Measurements from ENCODE around the gene ALDH1A1. TPM values are rescaled to one million over a fixed set of nuclear protein-coding genes. Genes with fewer than 3 reads are reported as not detected.

ALDH1A1 gene
- total RNA-seq, 4 donors from 2014 or later: 2.9 to 56.6 (median 27.5) TPM

DNA sequence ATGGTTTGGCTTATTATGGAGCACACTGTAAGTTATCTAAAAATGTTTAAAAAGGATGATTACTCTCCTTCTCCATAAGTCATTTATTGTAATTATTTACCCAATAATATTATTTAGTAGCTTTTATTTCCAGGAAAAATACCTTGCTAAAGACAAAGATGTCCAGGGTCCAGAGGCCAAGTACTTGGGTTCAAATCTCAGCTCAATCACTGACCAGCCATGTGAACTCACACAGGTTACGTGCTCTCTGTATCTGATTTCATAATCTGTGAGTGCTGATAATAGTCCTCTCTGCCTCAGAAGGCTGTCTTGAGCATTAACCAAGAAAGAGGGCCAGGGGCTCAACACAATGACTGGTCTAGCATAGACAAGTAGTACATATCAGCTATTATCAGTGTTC, 27.0 kb downstream of the ALDH1A1 start:
- DNase-seq: no peak
- no peaks in the 10 kb centered on the region for H3K9me3 ChIP-seq
- H3K36me3 ChIP-seq: no peaks in the 10 kb centered on the region
- H3K4me1 ChIP-seq: peaks cover 0 to 18% (median 5%) of the 10 kb centered on the region in 3 donors
- peak overlapping the region in 1 of 4 donors; percentile 19 for H3K27ac ChIP-seq
- no peaks in the 10 kb centered on the region for H3K27me3 ChIP-seq
- 62 to 69% methylated on average over 1 of the region's 1 CpG for WGBS, 2 donors
- TF ChIP-seq POLR2A (IDR thresholded peaks at IDR 0.05): no peak
- TF ChIP-seq, protein P1, sequence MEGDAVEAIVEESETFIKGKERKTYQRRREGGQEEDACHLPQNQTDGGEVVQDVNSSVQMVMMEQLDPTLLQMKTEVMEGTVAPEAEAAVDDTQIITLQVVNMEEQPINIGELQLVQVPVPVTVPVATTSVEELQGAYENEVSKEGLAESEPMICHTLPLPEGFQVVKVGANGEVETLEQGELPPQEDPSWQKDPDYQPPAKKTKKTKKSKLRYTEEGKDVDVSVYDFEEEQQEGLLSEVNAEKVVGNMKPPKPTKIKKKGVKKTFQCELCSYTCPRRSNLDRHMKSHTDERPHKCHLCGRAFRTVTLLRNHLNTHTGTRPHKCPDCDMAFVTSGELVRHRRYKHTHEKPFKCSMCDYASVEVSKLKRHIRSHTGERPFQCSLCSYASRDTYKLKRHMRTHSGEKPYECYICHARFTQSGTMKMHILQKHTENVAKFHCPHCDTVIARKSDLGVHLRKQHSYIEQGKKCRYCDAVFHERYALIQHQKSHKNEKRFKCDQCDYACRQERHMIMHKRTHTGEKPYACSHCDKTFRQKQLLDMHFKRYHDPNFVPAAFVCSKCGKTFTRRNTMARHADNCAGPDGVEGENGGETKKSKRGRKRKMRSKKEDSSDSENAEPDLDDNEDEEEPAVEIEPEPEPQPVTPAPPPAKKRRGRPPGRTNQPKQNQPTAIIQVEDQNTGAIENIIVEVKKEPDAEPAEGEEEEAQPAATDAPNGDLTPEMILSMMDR (IDR thresholded peaks at IDR 0.05): no peak
- intact Hi-C loops (cut with DNase I): no loop called here
- no peak overlapping the region for H3K4me3 ChIP-seq

DNA sequence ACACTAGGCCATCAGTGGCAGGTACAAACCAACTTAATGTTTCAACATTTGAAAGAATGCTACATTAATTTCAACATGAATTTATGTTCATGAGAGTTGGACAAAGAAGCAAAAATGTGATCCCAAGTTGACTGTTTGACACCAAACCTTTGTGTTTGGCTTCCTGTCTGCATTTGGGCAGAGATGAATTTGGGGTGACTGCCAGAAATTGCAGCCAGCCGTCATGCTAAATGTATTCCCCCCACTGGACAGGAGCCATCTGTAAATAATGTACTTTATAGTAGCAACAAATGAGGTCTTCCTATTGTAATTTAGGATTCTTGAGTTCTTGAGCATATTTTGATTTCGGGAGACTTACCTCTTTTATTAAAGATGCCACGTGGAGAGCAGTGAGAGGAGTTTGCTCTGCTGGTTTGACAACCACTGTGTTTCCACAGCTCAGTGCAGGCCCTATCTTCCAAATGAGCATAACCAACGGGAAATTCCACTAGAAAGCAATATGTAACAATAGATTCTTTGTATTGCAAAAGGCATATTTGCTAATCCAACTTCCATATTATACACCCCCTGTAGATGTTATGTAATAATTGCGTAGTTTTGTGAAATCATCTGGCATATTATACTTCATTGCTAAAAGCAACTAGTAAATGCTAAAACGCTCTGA, 27.6 kb downstream of the ALDH1A1 start:
- peaks cover 0 to 18% (median 5%) of the 10 kb centered on the region in 3 donors for H3K4me1 ChIP-seq
- H3K9me3 ChIP-seq: no peaks in the 10 kb centered on the region
- H3K27ac ChIP-seq: peak overlapping the region in 2 of 4 donors; percentile 11 to 19
- WGBS, 2 donors: 24 to 28% methylated on average over 6 of the region's 6 CpGs
- no peak overlapping the region for H3K4me3 ChIP-seq
- TF ChIP-seq, protein P1 (IDR thresholded peaks at IDR 0.05): no peak
- no peak for TF ChIP-seq POLR2A (IDR thresholded peaks at IDR 0.05)
- intact Hi-C loops (cut with DNase I): no loop called here
- H3K27me3 ChIP-seq: no peaks in the 10 kb centered on the region
- DNase-seq: no peak
- no peaks in the 10 kb centered on the region for H3K36me3 ChIP-seq

DNA sequence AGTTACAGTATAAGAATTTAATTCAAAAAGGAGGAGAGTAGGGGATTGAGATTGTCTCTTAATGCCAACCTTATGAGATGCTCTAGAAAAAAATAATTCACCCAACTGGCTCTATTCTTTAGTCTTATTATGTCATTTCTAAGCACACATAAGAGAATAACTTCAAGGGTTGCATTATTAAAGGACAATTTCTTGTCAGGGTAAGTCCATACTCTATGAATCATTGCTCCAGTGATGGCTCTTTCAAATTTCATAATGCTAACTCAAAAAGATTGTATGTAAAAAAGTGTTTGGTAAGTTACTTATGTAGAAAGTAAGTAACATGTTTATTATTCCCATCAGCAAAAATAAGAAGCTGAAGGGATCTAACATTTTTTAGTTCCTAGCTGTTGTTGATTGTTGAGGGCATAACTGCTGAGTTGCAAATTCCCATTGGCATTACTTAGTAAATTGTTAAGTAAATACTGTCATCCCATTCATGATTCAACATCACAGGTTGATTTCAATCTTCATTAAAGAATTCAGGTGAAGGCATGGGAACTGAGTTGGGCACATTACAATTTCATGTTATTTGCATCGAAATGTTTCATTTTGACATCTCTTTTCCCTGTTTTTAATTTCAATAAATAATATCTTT, 28.6 kb downstream of the ALDH1A1 start:
- DNase-seq: no peak
- H3K27ac ChIP-seq: no peak overlapping the region
- TF ChIP-seq, protein P1 (IDR thresholded peaks at IDR 0.05): no peak
- TF ChIP-seq POLR2A (IDR thresholded peaks at IDR 0.05): no peak
- no peak overlapping the region for H3K4me3 ChIP-seq
- intact Hi-C loops (cut with DNase I): no loop called here
- no peaks in the 10 kb centered on the region for H3K36me3 ChIP-seq
- H3K27me3 ChIP-seq: no peaks in the 10 kb centered on the region
- no peaks in the 10 kb centered on the region for H3K9me3 ChIP-seq
- peaks cover 0 to 18% (median 5%) of the 10 kb centered on the region in 3 donors for H3K4me1 ChIP-seq
- WGBS, 2 donors: 84 to 88% methylated on average over 1 of the region's 1 CpG

- no peak overlapping the region for H3K27ac ChIP-seq
- no peaks in the 10 kb centered on the region for H3K27me3 ChIP-seq
- peaks cover 0 to 18% (median 5%) of the 10 kb centered on the region in 3 donors for H3K4me1 ChIP-seq
- no peak for TF ChIP-seq POLR2A (IDR thresholded peaks at IDR 0.05)
- TF ChIP-seq, protein P1 (IDR thresholded peaks at IDR 0.05): no peak
- no peak overlapping the region for H3K4me3 ChIP-seq
- 92 to 93% methylated on average over 1 of the region's 1 CpG for WGBS, 2 donors
- no peak for DNase-seq
- no peaks in the 10 kb centered on the region for H3K9me3 ChIP-seq
- intact Hi-C loops (cut with DNase I): no loop called here
- H3K36me3 ChIP-seq: no peaks in the 10 kb centered on the region
Measured at GRCh38 chr9:72923077-72923476, 29.8 kb downstream of the ALDH1A1 start.

GRCh38 chr9:72921888-72922654, 30.8 kb downstream of the ALDH1A1 start:
- H3K9me3 ChIP-seq: no peaks in the 10 kb centered on the region
- 80 to 83% methylated on average over 5 of the region's 5 CpGs for WGBS, 2 donors
- H3K4me1 ChIP-seq: peaks cover 0 to 18% (median 5%) of the 10 kb centered on the region in 3 donors
- H3K27ac ChIP-seq: no peak overlapping the region
- no peak for TF ChIP-seq POLR2A (IDR thresholded peaks at IDR 0.05)
- TF ChIP-seq, protein P1 (IDR thresholded peaks at IDR 0.05): no peak
- no peaks in the 10 kb centered on the region for H3K36me3 ChIP-seq
- intact Hi-C loops (cut with DNase I): no loop called here
- no peak for DNase-seq
- no peak overlapping the region for H3K4me3 ChIP-seq
- H3K27me3 ChIP-seq: no peaks in the 10 kb centered on the region

Measured in esophagus squamous epithelium (tissue), 5 donors.